Epidermal melanocyte (primary cell): ENCODE measurements around the gene NARS2.
"Not testable (repeated sequence)": the region's sequence is repeated elsewhere in the genome, so short reads cannot be mapped to it uniquely, and the experiment has no call there.

Experiments used
- DNase-seq: peaks from one replicate; pipeline ENCODE4 v3.0.0; 2011; ENCODE audit warnings: low spot score; ENCODE audit not compliant: insufficient read length

Gene NARS2

DNA sequence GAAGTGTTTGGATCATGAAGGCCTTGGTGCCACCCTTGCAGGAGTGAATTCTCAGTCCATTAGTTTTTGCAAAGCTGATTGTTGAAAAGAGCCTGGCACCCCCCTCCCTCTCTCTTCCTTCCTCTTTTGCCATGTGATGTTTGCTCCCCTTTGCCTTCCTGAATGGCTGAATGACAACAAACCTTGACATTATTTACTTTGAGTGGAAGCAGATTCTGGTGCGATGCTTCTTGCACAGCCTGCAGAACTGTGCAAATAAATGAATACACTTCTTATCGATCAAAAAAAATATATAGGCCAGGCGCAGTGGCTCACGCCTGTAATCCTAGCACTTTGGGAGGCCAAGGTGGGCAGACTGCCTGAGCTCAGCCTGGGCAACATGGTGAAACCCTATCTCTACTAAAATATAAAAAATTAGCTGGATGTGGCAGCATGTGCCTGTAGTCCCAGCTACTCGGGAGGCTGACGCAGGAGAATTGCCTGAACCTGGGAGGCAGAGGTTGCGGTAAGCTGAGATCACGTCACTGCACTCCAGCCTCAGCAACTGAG, 2.0 kb upstream of the NARS2 start:
- no peak for DNase-seq

DNA sequence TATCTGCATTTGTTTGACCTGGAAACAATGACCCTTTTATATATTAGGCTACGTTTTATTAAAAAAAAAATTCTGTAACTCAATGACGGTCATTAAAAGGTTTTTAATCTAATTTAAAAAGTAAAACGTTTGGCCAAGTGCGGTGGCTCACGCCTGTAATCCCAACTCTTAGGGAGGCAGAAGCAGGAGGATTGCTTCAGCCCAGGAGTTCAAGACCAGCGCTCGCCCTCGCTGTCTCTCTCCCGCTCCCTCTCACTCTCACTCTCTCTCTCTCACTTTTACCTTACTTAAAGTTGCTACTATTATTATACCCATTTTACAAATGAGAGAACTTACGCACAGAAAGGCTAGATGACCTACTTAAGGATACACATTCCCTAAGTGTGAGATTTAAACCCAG, 814 bp upstream of the NARS2 start:
- DNase-seq = no peak

DNA sequence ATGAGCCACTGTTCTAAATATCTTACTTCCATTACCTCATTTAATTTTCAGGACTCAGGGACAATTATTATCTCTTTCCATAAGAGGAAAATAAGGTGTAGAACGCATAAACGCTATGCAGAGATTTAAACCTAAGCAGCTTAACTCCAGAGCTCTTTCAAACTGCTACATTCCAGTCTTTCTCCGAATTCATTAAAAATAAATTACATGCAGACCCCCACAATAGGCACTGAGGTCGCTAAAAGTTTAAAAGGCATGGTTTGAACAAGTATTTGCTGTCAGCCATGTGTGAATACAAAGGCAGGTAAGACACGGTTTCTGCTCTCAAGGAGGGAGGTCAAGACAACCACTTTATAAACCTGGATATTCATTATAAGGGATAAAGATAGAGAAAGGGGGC, 983 bp downstream of the NARS2 start:
- DNase-seq = no peak

DNA sequence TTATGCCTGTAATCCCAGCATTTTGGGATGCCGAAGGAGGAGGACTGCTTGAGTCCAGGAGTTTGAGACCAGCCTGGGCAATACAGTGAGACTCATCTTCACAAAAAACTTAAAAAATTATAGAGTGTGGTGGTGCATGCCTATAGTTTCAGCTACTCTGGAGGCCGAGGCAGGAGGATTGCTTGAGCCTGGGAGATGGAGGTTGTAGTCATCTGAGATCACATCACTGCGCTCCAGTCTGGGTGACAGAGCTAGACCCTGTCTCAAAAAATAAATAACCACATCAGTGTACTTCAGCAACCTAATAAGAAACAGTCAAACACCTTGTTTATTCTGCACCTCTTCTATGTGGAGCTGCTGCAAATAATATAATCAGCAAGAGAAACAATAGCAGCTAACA, 1.4 kb downstream of the NARS2 start:
- no peak for DNase-seq

DNA sequence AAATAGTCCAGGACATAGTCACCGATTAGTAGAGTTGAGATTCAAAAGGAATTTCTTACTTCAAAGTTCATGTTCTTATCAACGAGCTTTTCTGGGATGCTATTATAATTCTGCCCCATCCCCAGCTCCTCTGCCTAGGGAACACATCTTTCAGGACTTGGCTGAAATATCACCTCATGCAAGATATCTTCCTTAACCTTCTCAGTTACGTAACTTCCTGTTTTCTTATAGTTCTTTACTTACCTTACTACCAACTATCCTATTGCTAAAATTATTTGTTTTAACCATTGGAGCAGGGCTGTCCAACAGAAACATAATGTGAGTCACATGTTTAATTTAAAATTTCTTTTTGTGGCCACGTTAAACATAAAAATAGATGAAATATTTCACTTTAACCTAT, 2.3 kb downstream of the NARS2 start:
- no peak for DNase-seq

DNA sequence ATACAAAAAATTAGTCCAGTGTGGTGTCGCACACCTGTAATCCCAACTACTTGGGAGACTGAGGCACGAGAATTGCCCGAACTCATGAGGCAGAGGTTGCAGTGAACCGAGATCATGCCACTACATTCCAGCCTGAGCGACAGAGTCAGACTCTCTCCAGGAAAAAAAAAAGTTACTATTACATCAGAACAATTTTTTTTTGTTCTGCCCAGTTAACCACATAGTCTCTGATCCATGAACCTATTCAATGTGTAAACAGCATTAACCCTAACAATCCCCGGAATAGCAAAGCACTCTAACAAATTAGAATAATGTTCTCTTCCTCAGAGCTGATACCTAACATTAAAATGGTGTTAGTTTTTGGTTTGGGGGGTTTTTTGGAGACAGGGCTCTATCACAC, 4.6 kb downstream of the NARS2 start:
- DNase-seq = no peak

DNA sequence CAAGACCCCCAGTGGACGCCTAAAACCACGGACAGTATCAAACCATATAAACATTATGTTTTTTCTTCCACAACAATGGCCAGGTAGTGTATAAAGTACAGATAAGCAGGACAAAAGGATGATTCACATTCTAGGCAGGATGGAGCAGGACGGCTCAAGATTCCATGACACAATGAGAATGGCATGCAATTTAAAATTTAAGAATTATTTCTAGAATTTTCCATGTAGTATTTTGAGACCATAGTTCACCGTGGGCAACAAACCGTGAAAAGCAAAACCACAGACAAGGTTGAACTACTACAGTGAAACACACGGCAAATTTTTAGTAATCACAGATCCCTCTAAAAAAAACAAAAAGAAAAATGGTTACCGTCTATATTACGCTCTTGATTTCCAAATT, 7.5 kb downstream of the NARS2 start:
- no peak for DNase-seq

DNA sequence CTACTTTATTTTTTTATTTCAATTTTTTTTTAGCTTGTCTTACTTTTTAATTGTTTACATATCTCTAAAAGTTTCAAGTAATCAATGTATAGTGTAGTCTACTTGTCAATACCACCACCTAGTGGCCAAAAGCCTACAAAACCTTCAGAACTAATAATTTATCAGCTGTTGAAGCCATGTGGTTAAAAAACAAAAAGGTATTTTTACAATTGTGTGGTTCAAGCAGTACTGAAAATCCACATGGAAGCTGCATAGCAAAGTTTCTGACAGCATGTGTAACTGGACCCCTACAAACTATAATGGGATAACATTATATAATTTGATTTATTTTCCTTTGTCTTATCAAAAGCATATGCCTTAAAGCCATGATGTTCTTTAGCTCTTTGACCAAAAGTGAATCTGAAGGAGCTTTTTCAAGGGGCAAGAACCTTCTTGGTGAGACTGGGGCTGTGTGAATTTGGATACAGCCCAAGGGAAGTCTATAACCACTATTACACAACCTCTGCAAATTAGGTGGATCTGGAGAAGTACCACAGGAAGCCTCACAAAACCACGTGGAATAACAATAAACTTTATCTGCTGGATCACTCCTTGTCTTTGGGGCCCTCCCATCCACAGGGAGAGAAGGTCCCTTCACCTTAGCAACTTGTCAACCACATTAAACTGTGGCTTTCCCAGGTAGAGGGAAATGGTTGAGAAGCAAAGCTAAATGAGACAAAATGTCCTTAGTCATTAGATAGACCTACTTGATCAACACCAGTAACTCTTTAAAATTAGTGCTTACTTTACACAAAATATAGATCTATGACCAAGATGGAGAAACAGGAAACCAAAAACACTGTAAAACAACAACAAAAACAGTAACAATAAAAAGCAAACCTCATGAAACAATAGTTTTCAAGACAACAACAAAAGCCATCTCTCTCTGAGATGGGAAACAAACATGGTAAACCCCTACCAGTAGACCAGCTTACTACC, 9.9 kb downstream of the NARS2 start:
- DNase-seq = no peak

DNA sequence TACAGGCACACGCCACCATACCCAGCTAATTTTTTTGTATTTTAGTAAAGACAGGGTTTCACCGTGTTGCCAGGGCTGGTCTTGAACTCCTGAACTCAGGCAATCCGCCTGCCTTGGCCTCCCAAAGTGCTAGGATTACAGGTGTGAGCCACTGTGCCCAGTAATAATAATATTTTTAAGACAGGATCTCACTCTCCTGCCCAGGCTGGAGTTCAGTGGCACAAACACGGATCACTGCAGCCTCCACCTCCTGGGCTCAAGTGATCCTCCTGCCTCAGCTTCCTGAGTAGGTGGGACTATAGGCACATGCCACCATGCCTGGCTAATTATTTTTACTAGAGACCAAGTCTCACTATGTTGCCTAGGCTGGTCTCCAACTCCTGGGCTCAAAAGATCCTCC, 10.6 kb downstream of the NARS2 start:
- not testable (repeated sequence) for DNase-seq

DNA sequence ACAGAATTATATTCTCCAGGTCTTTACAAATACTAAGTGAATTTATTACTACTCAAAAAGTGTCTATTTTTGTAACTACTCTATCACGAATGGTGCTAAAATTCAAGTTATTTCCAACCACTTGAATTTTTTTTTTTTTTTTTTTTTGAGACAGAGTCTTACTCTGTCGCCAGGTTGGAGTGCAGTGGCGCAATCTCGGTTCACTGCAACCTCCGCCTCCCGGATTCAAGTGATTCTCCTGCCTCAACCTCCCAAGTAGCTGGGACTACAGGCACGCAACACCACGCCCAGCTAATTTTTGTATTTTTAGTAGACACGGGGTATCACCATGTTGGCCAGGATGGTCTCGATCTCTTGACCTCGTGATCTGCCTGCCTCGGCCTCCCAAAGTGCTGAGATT, 11.6 kb downstream of the NARS2 start:
- DNase-seq = not testable (repeated sequence)

DNA sequence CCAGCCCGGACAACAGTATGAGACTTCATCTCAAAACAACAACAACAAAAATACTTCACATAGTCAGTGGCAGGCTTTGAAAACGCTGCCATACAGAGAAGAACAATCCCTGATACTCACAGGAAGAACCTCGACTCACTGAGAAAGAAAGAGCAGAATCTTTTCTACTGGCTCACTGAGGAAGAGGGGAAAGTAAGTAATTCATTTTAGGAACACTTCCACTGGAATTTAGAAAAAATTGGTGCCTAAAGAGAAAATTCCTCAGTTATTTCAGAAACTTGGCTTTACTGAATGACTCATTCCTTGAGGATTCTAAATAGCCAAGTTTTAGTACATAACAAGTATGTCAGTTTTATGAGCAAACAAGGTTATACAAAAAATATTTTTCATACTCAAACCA, 12.3 kb downstream of the NARS2 start:
- DNase-seq = no peak

DNA sequence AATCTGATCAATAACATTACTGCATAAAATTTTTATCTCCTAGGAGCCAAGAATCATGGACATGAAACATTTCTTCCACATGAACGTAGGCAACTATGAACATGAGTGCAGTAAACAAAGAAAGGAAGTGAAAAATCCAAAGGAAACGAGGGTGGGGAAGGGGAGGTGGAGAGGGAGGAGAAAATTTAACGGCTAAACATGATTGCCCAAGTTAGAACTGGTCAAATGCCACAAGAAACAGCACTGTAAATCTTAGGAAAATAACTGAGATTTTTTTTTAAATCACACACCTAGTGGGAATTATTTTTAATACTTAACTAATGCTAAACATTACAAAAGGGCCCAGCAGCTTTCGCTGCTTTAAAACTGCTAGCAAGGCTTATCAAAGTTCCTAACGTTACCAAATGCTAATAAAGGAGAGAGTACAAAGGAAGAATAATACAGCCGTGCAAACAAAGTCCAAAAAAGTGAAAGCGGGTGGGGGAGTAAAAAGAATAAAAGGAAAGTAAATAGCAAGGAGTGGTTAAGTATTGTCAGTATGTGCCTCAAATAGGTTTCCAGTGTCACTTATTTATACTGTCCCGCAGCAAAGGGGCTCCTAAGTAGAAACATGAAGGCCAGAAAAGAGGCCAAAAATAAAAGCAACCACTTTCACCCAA, 13.7 kb downstream of the NARS2 start:
- no peak for DNase-seq

DNA sequence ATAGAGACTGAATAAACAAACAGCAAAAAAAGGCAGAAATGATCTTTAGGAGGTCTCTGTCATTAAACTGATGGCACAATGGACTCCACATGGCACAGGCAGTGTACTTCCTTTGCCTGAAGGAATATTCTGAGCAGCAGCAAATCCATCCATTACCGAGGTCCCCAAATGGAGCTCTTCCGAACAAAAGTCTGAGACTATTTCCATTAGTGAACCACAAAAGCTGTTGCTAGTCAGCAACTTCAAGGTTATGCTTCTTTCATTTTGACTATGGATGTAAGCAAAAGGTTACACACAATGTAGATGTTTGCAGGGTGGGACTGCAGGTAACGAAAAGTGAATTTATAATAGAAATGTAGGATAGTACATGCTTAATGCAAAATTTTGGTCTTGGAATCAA, 14.5 kb downstream of the NARS2 start:
- DNase-seq = no peak

DNA sequence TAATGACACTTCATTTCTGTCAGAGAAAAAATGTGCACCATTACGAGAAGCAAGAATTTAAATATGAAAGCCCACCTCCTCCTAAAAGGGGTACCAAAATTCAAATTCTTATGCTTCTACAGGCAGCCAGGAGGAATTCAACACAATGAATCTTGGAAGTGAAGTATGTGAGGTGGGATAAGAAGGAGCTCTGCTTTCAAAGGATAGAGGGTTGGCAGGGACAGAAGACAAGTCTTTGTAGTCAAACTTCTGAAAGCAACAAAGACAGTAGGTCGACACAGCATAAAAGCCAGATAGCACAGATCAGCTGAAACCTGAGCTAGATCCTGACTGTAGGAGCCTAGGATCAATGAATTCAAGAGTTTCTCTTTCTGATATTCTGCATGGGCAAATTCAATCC, 17.4 kb downstream of the NARS2 start:
- DNase-seq = no peak

DNA sequence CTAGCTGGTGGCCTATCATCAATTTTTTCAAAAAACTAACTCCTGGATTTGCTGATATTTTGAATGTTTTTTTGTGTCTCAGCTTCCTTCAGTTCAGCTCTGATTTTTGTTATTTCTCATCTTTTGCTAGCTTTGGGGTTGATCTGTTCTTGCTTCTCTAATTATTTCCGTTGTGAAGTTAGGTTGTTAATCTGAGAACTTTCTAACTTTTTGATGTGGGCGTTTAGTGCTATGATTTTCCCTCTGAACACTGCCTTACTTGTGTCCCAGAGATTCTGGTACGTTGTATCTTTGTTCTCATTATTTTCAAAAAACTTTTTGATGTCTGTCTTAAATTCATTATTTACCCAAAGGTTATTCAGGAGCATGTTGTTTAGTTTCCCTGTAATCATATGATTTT, 19.1 kb downstream of the NARS2 start:
- no peak for DNase-seq

DNA sequence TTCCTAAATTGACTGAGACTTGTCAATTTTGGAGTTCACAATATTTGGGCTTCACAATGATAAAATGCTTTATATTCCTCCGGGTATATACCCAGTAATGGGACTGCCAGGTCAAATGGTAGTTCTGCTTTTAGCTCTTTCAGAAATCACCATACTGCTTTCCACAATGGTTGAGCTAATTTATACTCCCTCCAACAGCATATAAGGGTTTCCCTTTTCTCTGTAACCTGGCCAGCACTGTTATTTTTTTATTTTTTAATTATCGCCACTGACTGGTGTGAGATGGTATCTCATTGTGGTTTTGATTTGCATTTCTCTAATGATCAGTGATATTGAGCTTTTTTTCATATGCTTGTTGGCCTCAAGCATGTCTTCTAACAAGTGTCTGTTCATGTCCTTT, 21.8 kb downstream of the NARS2 start:
- DNase-seq = no peak

DNA sequence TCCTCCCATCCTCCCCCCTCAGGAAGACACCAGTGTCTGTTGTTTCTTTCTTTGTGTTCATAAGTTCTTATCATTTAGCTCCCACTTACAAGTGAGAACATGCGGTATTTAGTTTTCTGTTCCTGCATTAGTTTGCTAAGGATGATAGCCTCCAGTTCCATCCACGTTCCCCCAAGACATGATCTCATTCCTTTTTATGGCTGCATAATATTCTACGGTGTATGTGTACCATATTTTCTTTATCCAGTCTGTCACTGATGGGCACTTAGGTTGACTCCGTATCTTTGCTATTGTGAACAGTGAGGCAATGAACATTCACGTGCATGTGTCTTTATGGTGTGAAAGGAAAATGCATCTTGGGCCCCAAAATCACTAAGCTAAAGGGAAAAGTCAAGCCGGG, 22.5 kb downstream of the NARS2 start:
- not testable (repeated sequence) for DNase-seq

DNA sequence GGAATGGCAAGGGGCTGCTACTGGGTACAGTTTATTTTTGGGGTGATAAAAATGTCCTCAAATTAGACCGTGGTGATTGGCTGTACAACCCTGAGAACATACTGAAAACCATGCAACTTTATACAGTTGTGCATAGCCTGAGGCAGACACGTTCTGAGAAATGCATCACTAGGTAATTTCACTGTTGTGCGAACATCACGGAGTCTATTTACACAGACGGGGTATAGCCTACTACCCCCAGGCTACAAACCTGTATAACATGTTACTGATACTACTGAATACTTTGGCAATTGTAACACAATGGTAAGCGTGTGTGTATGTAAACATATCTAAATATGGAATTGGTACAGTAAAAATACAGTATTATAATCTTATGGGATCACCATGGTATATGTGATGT, 23.6 kb downstream of the NARS2 start:
- no peak for DNase-seq

DNA sequence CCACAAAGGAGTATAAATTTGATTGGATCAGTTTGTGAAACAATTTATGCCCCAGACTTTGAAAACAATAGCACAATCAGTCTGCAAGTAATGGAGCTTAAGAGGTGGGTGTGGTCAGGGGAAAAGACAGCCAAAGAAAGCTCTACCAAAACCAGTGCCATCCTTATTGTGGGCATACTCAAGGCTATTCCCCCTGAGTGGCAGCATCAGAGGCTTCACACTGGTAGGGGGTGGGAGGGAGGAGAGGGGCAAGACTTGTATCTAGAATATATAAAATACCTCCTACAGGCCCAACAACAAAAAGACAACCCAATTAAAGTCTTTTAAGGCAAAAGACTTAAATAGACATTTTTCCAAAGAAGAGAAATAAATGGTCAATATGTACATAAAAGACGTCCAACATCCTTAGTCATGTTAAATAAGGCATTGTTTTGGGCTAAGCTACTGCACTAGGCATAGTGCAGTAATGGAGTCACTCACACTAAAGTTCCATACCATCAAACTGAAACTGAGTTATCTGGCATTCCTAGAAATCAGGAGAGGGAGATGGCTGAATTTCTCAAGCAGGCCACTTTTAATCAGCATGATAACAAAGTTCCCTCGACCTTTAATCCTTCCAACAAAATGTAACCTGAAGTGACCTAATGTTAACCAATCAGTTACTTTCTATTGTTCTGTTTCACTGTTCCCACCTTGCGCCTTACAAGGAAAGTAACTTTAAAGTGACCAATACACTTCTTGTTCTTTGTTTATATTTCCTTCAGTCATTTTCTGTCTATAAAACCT, 24.8 kb downstream of the NARS2 start:
- no peak for DNase-seq

DNA sequence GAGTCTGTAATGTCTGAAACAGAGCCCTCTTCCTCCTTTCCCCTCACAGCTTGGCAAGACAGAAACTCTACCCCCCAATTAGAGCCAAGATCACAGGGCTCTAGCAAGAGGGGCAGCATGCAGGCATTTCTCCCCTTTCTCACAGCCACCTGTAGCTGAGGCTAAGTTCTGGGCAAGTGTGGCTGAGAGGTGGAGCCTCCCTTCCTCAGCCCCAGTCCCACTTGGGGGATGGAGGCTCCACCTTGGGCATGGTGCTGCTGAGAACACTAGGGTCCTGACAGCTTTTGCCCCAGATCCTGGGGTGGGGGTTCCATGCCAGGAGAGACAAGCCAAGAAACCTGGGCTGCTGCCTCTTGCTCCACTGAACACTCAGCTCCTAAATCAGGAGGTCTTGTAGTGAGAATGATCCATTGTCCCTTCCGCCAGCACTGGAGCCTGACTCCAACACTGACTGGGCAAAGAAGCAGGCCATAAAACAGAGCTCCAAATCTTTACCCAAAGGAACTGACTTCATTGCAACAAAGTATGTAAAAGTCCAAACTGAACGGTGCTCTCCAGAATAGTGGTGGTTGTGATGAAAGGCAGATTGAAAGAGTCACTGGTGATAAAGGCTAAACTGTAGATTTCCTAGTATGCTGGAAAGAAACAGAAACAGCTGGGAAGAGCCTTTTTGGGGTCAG, 25.6 kb downstream of the NARS2 start:
- no peak for DNase-seq
